Stimulated activated CD4-positive, alpha-beta T cell treated with anti-CD3 and anti-CD28 coated beads, Interleukin-1b, Interleukin-23, amount 100 ng/mL, for 24 hours (primary cell): ENCODE data around the gene SLC4A11.

Experiments used
- DNase-seq, 4 experiments: peaks; one replicate each; pipeline ENCODE4 v3.0.0-alpha.2; 2020; ENCODE audit warnings: low read depth in 4 of 4, low spot score in 1 of 4

The SLC4A11 gene

GRCh38 chr20:3239026-3239866, at the start of gene SLC4A11:
Gene SLC4A11, minus strand, starts transcription at chr20:3239190. Its CDS starts 53 bp downstream, at chr20:3239137.
- DNase-seq: no peak

GRCh38 chr20:3283222-3283820, 44.3 kb upstream of the SLC4A11 start:
- no peak for DNase-seq

GRCh38 chr20:3282271-3283221, 43.6 kb upstream of the SLC4A11 start:
- DNase-seq: no peak

GRCh38 chr20:3281437-3281836, 42.4 kb upstream of the SLC4A11 start:
- DNase-seq: no peak

- DNase-seq: no peak
These were observed 40.8 kb upstream of the SLC4A11 start for GRCh38 chr20:3279761-3280160.

- no peak for DNase-seq
These were observed 38.9 kb upstream of the SLC4A11 start for GRCh38 chr20:3277686-3278465.

GRCh38 chr20:3276680-3277015, 37.7 kb upstream of the SLC4A11 start:
- DNase-seq: no peak

GRCh38 chr20:3275966-3276679, 37.1 kb upstream of the SLC4A11 start:
- DNase-seq: no peak

GRCh38 chr20:3275064-3275935, 36.3 kb upstream of the SLC4A11 start:
- DNase-seq: no peak

- no peak for DNase-seq
These were observed 34.4 kb upstream of the SLC4A11 start for GRCh38 chr20:3273371-3273770.

- no peak for DNase-seq
These were observed 31.1 kb upstream of the SLC4A11 start for GRCh38 chr20:3270051-3270450.

GRCh38 chr20:3262566-3262965, 23.6 kb upstream of the SLC4A11 start:
- DNase-seq: no peak

- DNase-seq: no peak
These were observed 19.4 kb upstream of the SLC4A11 start for GRCh38 chr20:3258429-3258828.

GRCh38 chr20:3255728-3256127, 16.7 kb upstream of the SLC4A11 start:
- no peak for DNase-seq

- DNase-seq: no peak
These were observed 12.8 kb upstream of the SLC4A11 start for GRCh38 chr20:3251806-3252205.

GRCh38 chr20:3250091-3250504, 11.1 kb upstream of the SLC4A11 start:
- no peak for DNase-seq

- no peak for DNase-seq
These were observed 10.0 kb upstream of the SLC4A11 start for GRCh38 chr20:3248993-3249347.

GRCh38 chr20:3248167-3248992, 9.4 kb upstream of the SLC4A11 start:
- no peak for DNase-seq
